ENCODE measurements around the gene NKAIN4.
A peak's percentile ranks its signal among the peaks of the same experiment; 100 is the strongest.
"Not testable (repeated sequence)": the region's sequence is repeated elsewhere in the genome, so short reads cannot be mapped to it uniquely, and the experiment has no call there.

NKAIN4 gene

GRCh38 chr20:63234693-63235398 is 19.4 kb downstream of the NKAIN4 start:
- DNase-seq, result no peak

- no peak for DNase-seq
Observed at GRCh38 chr20:63233924-63234323, 20.3 kb downstream of the NKAIN4 start.

DNA sequence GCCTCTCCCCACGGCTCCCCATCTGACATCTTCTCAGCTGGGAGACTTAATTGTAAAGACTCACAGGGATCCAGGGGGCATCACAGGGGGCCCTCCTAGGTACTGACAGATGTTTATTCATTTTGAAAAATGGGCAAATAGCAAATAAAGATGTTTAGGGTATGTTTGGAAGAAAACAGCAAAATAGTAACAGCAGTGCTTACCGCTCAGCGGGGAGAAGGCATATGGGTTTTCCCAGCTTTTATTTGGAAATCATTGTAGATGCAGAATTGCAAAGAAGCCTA is 21.3 kb downstream of the NKAIN4 start:
- no peak for DNase-seq

DNA sequence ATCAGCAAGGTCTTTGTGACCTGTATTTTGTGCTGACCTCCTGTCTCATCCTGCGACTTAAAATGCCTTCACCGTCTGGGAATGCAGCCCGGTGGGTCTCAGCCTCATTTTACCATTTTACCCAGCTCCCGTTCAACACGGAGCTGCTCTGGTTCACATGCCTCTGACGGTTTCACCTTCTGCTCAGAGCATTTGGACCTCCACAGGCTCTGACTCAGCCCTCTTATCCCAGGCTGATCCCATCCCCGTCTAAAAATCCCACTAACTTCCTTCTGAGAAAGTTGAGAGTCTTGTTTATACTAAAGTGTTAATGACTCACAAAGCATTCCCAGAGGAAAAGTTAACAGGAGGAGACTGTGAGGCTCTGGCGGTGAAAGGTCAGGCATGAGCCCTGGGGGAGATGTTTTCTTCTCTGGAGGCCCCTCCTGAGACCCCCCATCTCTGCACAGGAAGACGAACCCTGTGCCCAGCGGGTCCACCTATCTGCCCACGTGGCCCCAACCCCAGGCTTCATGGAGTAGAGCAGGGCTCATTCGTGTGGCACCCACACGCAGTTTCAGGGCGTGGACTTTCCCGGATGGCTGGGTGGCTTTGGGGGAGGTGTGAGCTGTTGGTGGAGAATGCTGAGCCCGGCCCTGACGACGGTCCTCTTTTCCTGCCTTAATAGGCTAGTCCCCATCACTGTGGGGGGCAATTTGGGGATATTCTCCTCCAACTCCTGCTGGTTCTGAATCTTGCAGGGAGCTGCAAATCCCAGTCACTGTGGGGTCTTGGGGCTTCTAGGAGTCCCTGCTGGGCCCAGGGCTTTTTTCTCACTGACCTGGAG is 21.8 kb downstream of the NKAIN4 start:
- DNase-seq, result peak; percentile 59

GRCh38 chr20:63230800-63231268 is 23.4 kb downstream of the NKAIN4 start:
- no peak for DNase-seq

DNA sequence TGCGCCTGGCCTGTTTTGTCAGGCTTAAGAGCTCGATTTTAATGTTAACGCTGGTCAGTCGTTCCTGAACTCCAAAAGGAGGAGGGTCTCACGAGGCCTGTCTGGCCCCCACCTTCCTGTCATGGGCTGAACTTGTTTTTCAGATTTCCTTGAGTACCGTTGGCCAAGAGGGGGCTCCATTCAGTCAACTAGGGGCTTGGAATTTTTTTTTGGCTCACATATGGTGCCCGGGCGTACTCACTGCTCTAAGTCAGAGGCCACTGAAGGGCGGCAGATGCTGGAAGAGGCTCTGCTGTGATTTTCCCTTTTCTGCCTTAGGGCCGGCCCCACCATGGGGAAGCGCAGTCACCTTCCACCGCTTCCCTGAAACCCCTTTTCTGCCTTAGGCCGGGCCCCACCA is 25.5 kb downstream of the NKAIN4 start:
- no peak for DNase-seq

DNA sequence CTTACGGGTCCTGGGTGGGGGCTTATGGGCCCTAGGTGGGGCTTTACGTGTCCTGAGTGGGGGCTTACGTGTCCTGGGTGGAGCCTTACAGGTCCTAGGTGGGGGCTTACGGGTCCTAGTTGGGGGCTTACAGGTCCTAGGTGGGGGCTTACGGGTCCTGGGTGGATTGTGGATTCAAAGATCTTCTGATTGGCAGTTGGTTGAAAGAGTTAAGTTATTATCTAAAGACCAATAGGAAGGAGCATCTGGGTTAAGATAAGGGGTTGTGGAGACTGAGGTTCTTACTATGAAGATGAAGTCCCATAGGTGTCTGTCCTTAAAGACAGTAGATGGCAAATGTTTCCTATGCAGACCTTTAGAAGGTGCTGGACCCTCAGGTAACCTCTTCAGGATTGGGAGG is 27.0 kb downstream of the NKAIN4 start:
- no peak for DNase-seq

- no peak for DNase-seq
Observed at GRCh38 chr20:63226042-63226943, 28.0 kb downstream of the NKAIN4 start.

DNA sequence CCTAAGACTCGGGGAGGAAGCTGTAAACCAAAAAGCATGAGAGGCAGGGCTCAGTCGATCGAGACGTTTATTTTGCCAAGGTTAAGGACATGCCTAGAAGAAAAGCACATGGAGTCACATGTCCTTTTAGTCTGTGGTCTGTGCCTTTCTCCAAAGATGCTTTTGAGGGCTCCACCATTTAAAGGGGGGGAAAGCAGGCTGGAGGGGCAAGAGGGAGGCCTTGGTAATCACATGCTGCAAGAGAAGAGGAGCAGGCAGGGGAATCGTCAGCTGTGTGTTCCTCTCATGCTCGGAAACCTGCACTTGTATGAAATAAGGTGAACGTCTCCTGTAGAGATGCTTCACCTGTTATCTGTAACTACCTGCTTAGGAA is 29.2 kb downstream of the NKAIN4 start:
- no peak for DNase-seq

GRCh38 chr20:63224412-63225081 is 29.7 kb downstream of the NKAIN4 start:
- DNase-seq, result peak; percentile 20

DNA sequence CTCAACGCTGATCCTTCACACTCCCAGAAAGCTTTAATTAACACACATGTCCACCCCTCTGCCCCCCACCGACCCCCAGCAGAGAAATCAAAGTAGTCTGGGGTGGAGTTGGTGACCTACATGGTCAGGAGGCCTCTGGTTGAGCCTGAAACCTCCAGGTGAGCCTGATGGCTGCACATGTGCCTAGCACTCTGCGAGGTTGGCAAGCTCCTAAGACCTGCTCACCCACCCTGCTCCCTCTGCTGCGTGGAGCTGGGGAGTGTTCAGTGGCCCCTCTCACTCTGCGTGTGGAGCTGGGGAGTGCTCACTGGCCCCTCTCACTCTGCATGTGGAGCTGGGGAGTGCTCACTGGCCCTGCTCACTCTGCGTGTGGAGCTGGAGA is 30.4 kb downstream of the NKAIN4 start:
- DNase-seq, result no peak

GRCh38 chr20:63223121-63223825 is 31.0 kb downstream of the NKAIN4 start:
- DNase-seq, result no peak

- no peak for DNase-seq
Observed at GRCh38 chr20:63222541-63222940, 31.7 kb downstream of the NKAIN4 start.

GRCh38 chr20:63221400-63222053 is 32.7 kb downstream of the NKAIN4 start:
- not testable (repeated sequence) for DNase-seq

- no peak for DNase-seq
Observed at GRCh38 chr20:63220696-63221399, 33.4 kb downstream of the NKAIN4 start.

DNA sequence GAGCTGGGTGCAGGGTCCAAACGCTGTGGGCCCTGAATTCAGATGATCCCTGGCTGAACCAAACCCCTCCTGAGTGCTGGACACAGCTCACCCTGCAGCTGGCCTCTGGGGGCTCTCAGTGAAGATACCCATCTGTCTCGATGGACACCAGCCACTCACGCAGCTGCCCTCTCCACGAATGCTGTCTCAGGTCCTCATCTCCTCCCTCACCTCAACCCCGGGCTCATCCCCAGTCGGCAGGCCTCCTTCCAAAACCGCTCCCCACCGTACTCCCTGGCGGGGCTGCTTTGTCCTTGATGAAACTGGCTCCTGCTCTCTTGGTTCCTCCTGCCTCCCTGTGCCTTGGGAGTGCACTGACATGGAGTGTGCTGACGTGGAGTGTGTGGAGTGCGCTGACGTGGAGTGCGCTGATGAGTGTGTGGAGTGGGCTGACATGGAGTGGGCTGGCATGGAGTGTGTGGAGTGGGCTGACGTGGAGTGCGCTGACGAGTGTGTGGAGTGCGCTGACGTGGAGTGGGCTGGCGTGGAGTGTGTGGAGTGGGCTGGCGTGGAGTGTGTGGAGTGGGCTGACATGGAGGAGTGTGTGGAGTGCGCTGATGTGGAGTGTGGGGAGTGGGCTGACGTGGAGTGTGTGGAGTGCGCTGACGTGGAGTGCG is 34.3 kb downstream of the NKAIN4 start:
- DNase-seq, result no peak

DNA sequence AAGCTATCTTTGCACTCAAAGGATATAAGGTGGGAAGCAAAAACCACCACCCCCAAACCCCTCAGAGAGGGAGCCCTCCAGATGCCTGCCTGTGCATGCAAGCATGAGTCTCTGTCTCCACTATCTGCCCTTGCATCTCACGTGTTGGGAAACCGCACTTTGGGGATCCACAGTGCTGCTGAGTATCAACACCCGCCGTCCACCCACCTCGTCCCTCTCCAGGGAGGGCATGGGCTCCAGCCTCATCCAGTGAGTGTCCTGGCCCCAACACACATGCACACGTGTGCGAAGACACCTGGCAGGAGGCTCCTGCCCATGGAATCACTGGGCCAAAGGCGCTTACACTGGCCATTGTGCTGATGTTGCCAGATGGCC is 34.8 kb downstream of the NKAIN4 start:
- DNase-seq, result no peak

DNA sequence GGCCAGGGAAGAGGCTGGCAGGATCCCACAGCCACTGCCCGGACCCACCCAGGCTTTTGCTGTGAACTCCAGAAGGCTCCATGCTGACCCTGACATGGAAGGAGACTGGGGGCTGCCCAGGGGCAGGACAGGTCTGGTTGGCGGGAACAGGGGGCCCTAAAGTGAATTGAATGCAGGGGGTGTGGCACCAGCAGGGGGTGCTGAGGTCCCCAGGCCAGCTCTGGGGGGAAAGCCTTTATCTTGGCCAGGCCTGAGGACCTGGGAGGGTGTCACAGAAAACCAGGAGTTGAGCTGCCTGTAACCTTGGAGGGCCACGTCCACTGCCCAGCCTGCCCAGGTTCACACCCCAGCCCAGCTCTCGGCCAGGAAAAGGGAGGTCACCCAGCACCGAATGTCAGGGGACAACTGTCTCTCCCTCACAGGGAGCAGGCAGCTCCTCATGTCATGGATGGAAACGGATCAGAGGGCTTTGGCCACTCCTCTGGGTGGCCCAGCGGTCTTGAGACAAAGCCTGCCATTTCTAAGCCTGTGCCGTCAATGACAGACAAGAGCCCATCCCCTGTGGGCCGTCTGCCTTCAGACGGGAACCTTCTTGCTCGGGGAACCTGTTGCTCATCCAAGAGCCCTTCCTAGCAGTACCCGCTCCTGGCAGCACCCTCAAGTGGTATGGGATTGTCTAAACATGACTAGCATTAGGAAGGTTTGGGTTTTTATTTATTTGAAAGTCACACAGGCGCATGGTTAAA is 35.4 kb downstream of the NKAIN4 start:
- DNase-seq, result no peak

DNA sequence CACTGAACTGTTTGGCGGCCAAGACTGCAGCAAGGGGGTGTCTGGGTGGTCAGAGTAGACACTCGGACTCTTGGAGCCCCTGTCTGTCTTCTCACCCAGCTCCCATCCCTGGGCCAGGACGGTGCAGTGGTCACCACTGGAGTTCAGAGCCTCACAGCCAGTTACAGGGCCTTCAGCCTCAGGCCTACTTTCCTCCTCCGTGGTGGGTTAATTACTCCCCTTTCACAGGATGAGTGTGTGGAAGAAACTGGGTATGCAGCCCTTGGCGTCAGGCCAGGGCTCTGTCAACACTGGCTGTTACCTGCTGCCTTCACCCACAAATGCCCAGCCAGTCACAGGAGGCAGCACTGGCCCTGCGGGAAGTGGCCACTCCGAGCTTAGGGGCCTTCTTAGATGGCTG is 36.6 kb downstream of the NKAIN4 start:
- no peak for DNase-seq
